ENCODE measurements around the gene GNRH2.

GNRH2 gene

GRCh38 chr20:3041854-3042409, 1.5 kb upstream of the GNRH2 start:
- peak; percentile 27 for DNase-seq (ENCODE audit: low read depth)
- TF ChIP-seq CTCF (conservative IDR thresholded peaks at IDR 0.05; ENCODE audit: control insufficient read depth, insufficient read depth, low read depth, low read length): no peak
- H3K4me3 ChIP-seq (ENCODE audit: control insufficient read depth, low read depth, low read length): no peak overlapping the region

DNA sequence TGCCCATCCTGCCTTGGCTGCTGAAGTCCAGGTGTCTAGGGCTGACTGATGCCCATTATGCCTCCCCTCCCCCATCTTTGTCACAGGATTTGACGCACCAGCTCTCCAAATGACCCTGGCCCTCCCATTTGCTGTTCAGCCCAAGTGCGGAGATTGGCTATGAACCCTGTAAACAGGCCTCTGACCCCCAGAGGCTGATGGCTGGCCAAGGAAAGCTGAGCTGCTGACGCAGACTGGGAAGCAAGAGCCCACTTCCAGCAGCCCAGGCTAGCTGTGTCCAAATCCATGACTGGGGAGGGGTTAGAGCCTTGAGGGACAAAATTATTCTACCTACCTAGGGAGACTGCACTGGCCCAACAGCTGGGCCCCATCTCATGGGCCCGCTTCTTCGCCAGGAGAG, 797 bp upstream of the GNRH2 start:
- DNase-seq (ENCODE audit: low read depth): peak; percentile 28
- TF ChIP-seq CTCF (conservative IDR thresholded peaks at IDR 0.05; ENCODE audit: control insufficient read depth, insufficient read depth, low read depth, low read length): no peak
- H3K4me3 ChIP-seq (ENCODE audit: control insufficient read depth, low read depth, low read length): no peak overlapping the region

DNA sequence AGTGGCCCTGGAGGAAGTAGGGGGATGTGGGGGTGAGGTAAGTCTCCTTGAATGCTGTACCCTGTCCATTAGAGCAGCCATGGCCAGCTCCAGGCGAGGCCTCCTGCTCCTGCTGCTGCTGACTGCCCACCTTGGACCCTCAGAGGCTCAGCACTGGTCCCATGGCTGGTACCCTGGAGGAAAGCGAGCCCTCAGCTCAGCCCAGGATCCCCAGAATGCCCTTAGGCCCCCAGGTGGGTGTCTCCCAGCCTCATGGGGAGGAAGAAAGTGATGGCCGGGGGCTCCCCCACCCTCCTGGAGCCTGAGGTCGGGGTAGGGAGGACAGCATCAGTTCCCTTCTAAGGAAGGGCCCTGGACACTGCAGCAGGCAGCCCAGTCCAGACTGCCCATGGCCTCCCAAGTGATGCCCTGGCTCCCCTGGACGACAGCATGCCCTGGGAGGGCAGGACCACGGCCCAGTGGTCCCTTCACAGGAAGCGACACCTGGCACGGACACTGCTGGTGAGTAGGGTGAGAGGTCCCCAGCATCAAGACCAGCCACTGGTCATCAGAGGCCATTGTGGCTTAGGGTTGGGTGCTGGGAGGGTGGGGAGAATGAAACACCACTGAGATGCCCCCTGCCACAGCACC, 1.0 kb downstream of the GNRH2 start:
- DNase-seq (ENCODE audit: low read depth): no peak
- no peak for TF ChIP-seq CTCF (conservative IDR thresholded peaks at IDR 0.05; ENCODE audit: control insufficient read depth, insufficient read depth, low read depth, low read length)
- H3K4me3 ChIP-seq (ENCODE audit: control insufficient read depth, low read depth, low read length): no peak overlapping the region

- DNase-seq (ENCODE audit: low read depth): peak; percentile 79
- TF ChIP-seq CTCF (conservative IDR thresholded peaks at IDR 0.05; ENCODE audit: control insufficient read depth, insufficient read depth, low read depth, low read length): no peak
- H3K4me3 ChIP-seq (ENCODE audit: control insufficient read depth, low read depth, low read length): peak overlapping the region; percentile 72
Observed at GRCh38 chr20:3045042-3045815, 1.8 kb downstream of the GNRH2 start.

GRCh38 chr20:3045816-3046676, 2.6 kb downstream of the GNRH2 start, which contains the start of gene MRPS26:
MRPS26 (plus strand) TSS chr20:3046052; CDS start chr20:3046069, 17 bp downstream.
- peak; percentile 77 for DNase-seq (ENCODE audit: low read depth)
- H3K4me3 ChIP-seq (ENCODE audit: control insufficient read depth, low read depth, low read length): peak within 1 kb of the TSS; percentile 72
- no peak for TF ChIP-seq CTCF (conservative IDR thresholded peaks at IDR 0.05; ENCODE audit: control insufficient read depth, insufficient read depth, low read depth, low read length)

All from fibroblast of mammary gland (primary cell).